ENCODE measurements around the gene SHISA2.

Gene SHISA2

DNA sequence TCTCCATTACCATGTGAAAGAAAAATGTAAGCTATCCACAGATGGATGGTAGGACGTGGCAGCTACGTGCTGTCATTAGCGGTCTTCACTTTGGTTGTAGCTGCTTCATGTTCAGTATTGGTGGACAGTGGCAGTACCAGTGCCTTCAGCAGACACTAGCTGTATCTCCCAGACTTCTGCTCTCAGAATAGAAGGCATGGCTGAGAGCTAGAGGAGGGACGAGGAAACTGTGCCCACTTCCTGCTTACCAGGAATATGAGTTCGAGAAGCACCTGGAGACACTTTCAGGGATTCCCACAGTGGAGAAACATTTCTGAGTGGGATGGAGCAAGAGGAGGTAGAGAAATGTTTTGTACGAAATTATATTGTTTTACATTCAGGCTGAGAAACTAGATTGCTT, 6.9 kb upstream of the SHISA2 start (continued):
- TF ChIP-seq, protein P1, sequence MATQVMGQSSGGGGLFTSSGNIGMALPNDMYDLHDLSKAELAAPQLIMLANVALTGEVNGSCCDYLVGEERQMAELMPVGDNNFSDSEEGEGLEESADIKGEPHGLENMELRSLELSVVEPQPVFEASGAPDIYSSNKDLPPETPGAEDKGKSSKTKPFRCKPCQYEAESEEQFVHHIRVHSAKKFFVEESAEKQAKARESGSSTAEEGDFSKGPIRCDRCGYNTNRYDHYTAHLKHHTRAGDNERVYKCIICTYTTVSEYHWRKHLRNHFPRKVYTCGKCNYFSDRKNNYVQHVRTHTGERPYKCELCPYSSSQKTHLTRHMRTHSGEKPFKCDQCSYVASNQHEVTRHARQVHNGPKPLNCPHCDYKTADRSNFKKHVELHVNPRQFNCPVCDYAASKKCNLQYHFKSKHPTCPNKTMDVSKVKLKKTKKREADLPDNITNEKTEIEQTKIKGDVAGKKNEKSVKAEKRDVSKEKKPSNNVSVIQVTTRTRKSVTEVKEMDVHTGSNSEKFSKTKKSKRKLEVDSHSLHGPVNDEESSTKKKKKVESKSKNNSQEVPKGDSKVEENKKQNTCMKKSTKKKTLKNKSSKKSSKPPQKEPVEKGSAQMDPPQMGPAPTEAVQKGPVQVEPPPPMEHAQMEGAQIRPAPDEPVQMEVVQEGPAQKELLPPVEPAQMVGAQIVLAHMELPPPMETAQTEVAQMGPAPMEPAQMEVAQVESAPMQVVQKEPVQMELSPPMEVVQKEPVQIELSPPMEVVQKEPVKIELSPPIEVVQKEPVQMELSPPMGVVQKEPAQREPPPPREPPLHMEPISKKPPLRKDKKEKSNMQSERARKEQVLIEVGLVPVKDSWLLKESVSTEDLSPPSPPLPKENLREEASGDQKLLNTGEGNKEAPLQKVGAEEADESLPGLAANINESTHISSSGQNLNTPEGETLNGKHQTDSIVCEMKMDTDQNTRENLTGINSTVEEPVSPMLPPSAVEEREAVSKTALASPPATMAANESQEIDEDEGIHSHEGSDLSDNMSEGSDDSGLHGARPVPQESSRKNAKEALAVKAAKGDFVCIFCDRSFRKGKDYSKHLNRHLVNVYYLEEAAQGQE (tag by site-specific recombination; IDR thresholded peaks at IDR 0.05): no peak
- no peak for TF ChIP-seq ZNF311 (tag by site-specific recombination; IDR thresholded peaks at IDR 0.05; ENCODE audit: borderline replicate concordance)
- TF ChIP-seq, protein P2, sequence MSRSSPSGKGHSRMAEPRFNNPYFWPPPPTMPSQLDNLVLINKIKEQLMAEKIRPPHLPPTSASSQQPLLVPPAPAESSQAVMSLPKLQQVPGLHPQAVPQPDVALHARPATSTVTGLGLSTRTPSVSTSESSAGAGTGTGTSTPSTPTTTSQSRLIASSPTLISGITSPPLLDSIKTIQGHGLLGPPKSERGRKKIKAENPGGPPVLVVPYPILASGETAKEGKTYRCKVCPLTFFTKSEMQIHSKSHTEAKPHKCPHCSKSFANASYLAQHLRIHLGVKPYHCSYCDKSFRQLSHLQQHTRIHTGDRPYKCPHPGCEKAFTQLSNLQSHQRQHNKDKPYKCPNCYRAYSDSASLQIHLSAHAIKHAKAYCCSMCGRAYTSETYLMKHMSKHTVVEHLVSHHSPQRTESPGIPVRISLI (tag by site-specific recombination; IDR thresholded peaks at IDR 0.05): no peak
- TF ChIP-seq HOXC10 (CRISPR knock-in tag; IDR thresholded peaks at IDR 0.05): no peak
- no peak for TF ChIP-seq ZNF157 (tag by site-specific recombination; IDR thresholded peaks at IDR 0.05)
- no peak for TF ChIP-seq ZBTB7A (tag by site-specific recombination; IDR thresholded peaks at IDR 0.05; ENCODE audit: low read depth)
- TF ChIP-seq, protein P3, sequence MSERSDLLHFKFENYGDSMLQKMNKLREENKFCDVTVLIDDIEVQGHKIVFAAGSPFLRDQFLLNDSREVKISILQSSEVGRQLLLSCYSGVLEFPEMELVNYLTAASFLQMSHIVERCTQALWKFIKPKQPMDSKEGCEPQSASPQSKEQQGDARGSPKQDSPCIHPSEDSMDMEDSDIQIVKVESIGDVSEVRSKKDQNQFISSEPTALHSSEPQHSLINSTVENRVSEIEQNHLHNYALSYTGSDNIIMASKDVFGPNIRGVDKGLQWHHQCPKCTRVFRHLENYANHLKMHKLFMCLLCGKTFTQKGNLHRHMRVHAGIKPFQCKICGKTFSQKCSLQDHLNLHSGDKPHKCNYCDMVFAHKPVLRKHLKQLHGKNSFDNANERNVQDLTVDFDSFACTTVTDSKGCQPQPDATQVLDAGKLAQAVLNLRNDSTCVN (tag by site-specific recombination; optimal IDR thresholded peaks at IDR 0.05): no peak

DNA sequence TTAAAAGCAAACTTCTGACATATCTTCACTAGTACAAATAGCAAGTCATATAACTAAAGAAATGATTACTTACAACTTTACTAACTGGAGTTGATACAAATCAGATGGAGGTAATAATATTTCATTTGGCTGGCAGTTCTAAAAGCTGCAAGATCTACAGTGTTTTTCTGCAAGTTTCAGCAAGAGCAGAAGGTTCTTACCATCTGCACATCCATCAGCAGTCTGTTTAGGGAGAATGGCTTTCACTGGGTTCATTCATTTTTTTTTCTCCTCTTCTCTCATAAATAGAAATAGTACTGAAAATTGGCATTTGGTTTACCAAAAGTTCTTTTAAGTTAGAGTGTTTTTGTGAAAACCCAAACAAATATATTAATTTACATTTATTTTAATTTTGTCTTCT, 3.1 kb upstream of the SHISA2 start:
- POLR2A ChIA-PET: no interaction called here
- H3K4me1 ChIP-seq (ENCODE audit: control insufficient read depth, insufficient read depth, low read length): no peaks in the 10 kb centered on the region
- no peak for TF ChIP-seq ZNF571 (tag by site-specific recombination; IDR thresholded peaks at IDR 0.05)
- TF ChIP-seq, protein P4, sequence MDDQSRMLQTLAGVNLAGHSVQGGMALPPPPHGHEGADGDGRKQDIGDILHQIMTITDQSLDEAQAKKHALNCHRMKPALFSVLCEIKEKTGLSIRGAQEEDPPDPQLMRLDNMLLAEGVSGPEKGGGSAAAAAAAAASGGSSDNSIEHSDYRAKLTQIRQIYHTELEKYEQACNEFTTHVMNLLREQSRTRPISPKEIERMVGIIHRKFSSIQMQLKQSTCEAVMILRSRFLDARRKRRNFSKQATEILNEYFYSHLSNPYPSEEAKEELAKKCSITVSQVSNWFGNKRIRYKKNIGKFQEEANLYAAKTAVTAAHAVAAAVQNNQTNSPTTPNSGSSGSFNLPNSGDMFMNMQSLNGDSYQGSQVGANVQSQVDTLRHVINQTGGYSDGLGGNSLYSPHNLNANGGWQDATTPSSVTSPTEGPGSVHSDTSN (CRISPR knock-in tag; IDR thresholded peaks at IDR 0.05): no peak
- TF ChIP-seq ZNF670 (tag by site-specific recombination; IDR thresholded peaks at IDR 0.05; ENCODE audit: low read depth): no peak
- TF ChIP-seq RBAK (tag by site-specific recombination; IDR thresholded peaks at IDR 0.05): no peak
- no peak for TF ChIP-seq ZNF677 (tag by site-specific recombination; IDR thresholded peaks at IDR 0.05)
- TF ChIP-seq SCRT1 (tag by site-specific recombination; IDR thresholded peaks at IDR 0.05; ENCODE audit: borderline replicate concordance): no peak
- no peak for TF ChIP-seq ZNF791 (tag by site-specific recombination; IDR thresholded peaks at IDR 0.05)
- TF ChIP-seq ZNF423 (tag by site-specific recombination; IDR thresholded peaks at IDR 0.05): no peak
- no peak for TF ChIP-seq ZNF585B (tag by site-specific recombination; IDR thresholded peaks at IDR 0.05)
- no peak for TF ChIP-seq ZSCAN16 (tag by site-specific recombination; IDR thresholded peaks at IDR 0.05)
- CTCF ChIA-PET: no interaction called here
- no peak overlapping the region for H3K27ac ChIP-seq (ENCODE audit: extremely low read depth, low read depth, low read length)
- no peak overlapping the region for H3K4me3 ChIP-seq (ENCODE audit: low read depth, low read length)
- no peaks in the 10 kb centered on the region for H3K9me3 ChIP-seq (ENCODE audit: control insufficient read depth, insufficient read depth, low read depth, low read length)
- no peaks in the 10 kb centered on the region for H3K36me3 ChIP-seq (ENCODE audit: control insufficient read depth in 2 of 2, insufficient read depth in 1 of 2, low read length in 2 of 2)

DNA sequence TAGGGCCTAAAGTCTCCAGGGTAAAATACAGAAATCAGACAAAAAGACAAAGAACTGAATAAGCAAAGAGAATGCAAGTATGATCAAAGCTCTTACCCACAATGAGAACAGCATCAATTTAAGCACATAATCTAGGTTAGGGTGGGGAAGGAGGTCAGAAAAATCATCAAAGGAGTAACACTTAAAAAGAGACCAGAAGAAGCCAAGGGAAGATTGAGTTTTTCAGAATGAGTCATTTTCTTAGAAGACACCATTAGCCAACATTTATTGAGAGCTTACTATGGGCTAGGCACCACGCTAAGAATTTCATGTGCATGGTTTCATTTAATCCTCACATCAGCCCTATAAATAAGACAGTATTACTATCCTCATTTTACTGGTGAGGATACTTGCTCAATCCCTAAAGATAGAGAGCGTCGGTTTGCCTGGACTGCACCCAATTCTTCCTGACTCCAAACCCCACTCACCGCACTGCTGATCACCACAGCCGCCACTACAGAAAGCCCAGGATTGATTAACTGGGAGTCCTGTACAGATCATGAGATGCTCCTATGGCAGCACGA, 1.7 kb upstream of the SHISA2 start:
- Histone ChIP-seq H3K4me1 (ENCODE audit: control insufficient read depth, insufficient read depth, low read length) (no peaks in the 10 kb centered on the region), H3K36me3 (ENCODE audit: control insufficient read depth in 2 of 2, insufficient read depth in 1 of 2, low read length in 2 of 2) (no peaks in the 10 kb centered on the region), H3K4me3 (ENCODE audit: low read depth, low read length) (no peak overlapping the region), H3K27ac (ENCODE audit: extremely low read depth, low read depth, low read length) (no peak overlapping the region), H3K9me3 (ENCODE audit: control insufficient read depth, insufficient read depth, low read depth, low read length) (no peaks in the 10 kb centered on the region)
- ChIA-PET POLR2A (interaction anchor here (0.6 kb wide), 1 partner anchor 397 kb away, joined by 3 read pairs; no protein-coding TSS in a partner anchor), CTCF (interaction anchor here (0.6 kb wide), 1 partner anchor 940 kb away, joined by 3 read pairs; no protein-coding TSS in a partner anchor)
- TF ChIP-seq, protein P5, sequence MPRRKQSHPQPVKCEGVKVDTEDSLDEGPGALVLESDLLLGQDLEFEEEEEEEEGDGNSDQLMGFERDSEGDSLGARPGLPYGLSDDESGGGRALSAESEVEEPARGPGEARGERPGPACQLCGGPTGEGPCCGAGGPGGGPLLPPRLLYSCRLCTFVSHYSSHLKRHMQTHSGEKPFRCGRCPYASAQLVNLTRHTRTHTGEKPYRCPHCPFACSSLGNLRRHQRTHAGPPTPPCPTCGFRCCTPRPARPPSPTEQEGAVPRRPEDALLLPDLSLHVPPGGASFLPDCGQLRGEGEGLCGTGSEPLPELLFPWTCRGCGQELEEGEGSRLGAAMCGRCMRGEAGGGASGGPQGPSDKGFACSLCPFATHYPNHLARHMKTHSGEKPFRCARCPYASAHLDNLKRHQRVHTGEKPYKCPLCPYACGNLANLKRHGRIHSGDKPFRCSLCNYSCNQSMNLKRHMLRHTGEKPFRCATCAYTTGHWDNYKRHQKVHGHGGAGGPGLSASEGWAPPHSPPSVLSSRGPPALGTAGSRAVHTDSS (tag by site-specific recombination; IDR thresholded peaks at IDR 0.05): no peak
- TF ChIP-seq, protein P6, sequence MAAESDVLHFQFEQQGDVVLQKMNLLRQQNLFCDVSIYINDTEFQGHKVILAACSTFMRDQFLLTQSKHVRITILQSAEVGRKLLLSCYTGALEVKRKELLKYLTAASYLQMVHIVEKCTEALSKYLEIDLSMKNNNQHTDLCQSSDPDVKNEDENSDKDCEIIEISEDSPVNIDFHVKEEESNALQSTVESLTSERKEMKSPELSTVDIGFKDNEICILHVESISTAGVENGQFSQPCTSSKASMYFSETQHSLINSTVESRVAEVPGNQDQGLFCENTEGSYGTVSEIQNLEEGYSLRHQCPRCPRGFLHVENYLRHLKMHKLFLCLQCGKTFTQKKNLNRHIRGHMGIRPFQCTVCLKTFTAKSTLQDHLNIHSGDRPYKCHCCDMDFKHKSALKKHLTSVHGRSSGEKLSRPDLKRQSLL (tag by site-specific recombination; IDR thresholded peaks at IDR 0.05): no peak
- no peak for TF ChIP-seq ZXDB (tag by site-specific recombination; IDR thresholded peaks at IDR 0.05)

Data from HEK293 (cell line).